GM12878 (cell line): ENCODE data around the gene SYCN.

Experiments
- CEBPB ChIP-seq, 2 experiments: fragments of 150-350 bp in 1 of 2; IDR thresholded peaks; 2 replicates each; pipeline ENCODE4 v1.6.1; 2012 to 2014; ENCODE audit warnings: low read depth in 2 of 2, low read length in 2 of 2, borderline replicate concordance in 1 of 2, inconsistent platforms in 1 of 2
- CTCF ChIP-seq, 3 experiments: IDR thresholded peaks in 2 of 3; conservative IDR thresholded peaks in 1 of 3; 2 replicates each; pipeline ENCODE4 v1.5.1; 2011; ENCODE audit warnings: low read depth in 3 of 3, low read length in 3 of 3, mild to moderate bottlenecking in 3 of 3, control low read depth in 2 of 3, moderate library complexity in 2 of 3, inconsistent platforms in 1 of 3, mixed read lengths in 1 of 3; ENCODE audit not compliant: control insufficient read depth in 2 of 3, insufficient read depth in 1 of 3; ENCODE audit errors: extremely low read depth in 1 of 3
- ESRRA ChIP-seq: IDR thresholded peaks from 2 replicates; pipeline ENCODE4 v1.6.1; 2012; ENCODE audit warnings: mild to moderate bottlenecking, low read length, improper control_type of control experiment
- EZH2 ChIP-seq: IDR thresholded peaks from 2 replicates; pipeline ENCODE4 v1.6.1; 2012; ENCODE audit warnings: low read depth, mild to moderate bottlenecking, control low read depth, inconsistent platforms, low read length, borderline replicate concordance; ENCODE audit not compliant: control insufficient read depth
- HDAC2 ChIP-seq: fragments of 200-600 bp; sonication (generic); IDR thresholded peaks from 2 replicates; pipeline ENCODE4 v1.6.1; 2017
- NFIC ChIP-seq: IDR thresholded peaks from 2 replicates; pipeline ENCODE4 v1.6.1; 2012; ENCODE audit warnings: low read depth, mild to moderate bottlenecking, inconsistent platforms, low read length, moderate library complexity
- NR2C1 ChIP-seq: fragments of 450-650 bp; IDR thresholded peaks from 2 replicates; pipeline ENCODE4 v1.6.1; 2017; ENCODE audit warnings: antibody characterized with exemption, mild to moderate bottlenecking, moderate library complexity
- POLR2A ChIP-seq: IDR thresholded peaks from 2 replicates; pipeline ENCODE4 v1.6.1; 2011; ENCODE audit warnings: low read depth, mild to moderate bottlenecking, low read length
- POLR2AphosphoS5 ChIP-seq: IDR thresholded peaks from 2 replicates; pipeline ENCODE4 v1.6.1; 2011; ENCODE audit warnings: mild to moderate bottlenecking, low read length, inconsistent platforms
- TARDBP ChIP-seq: IDR thresholded peaks from 2 replicates; pipeline ENCODE4 v1.6.1; 2016; ENCODE audit warnings: borderline replicate concordance
- ZZZ3 ChIP-seq: IDR thresholded peaks from 2 replicates; pipeline ENCODE4 v1.6.1; 2011; ENCODE audit warnings: low read depth; ENCODE audit not compliant: control insufficient read depth, insufficient read length

DNA sequence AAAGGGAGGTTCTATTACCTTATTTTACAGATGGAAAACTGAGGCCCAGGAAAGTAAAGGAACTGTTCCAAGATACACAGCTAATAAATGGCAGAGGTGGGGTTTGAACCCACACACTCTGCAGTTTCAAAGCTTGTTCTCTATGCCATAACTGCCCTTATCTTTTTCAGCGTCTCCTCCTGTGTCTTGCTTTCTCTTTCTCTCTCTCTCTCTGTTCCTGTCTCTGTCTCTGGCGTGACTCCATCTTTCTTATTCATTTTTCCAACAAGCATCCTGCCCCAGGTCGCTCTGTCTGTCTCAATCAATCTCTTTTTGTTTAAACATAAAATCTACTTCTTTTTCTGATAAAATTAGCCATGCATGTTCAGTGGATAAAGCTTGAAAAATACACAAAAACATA is 47.8 kb upstream of the SYCN start:
- TF ChIP-seq POLR2AphosphoS5 (no peak), CTCF (IDR thresholded peaks at IDR 0.05 in 2 of 3, conservative IDR thresholded peaks at IDR 0.05 in 1 of 3; ENCODE audit: control insufficient read depth in 2 of 3, extremely low read depth in 1 of 3, insufficient read depth in 1 of 3, low read depth in 3 of 3, low read length in 3 of 3) (no peak), POLR2A (no peak), EZH2 (no peak), HDAC2 (no peak), NR2C1 (no peak), NFIC (no peak), ESRRA (no peak), TARDBP (no peak), ZZZ3 (no peak), CEBPB (IDR thresholded peaks at IDR 0.05; ENCODE audit: borderline replicate concordance in 1 of 2, low read depth in 2 of 2, low read length in 2 of 2) (no peak)
